ENCODE results near the gene SMG6.

- TF ChIP-seq CHD2 (IDR thresholded peaks at IDR 0.05; ENCODE audit: low read length, partially characterized antibody) (no peak), NFIC (IDR thresholded peaks at IDR 0.05; ENCODE audit: borderline replicate concordance) (no peak), MXI1 (IDR thresholded peaks at IDR 0.05; ENCODE audit: low read depth, low read length) (no peak), ELF1 (IDR thresholded peaks at IDR 0.05) (no peak), POLR2AphosphoS5 (IDR thresholded peaks at IDR 0.05; ENCODE audit: low read depth, low read length) (no peak), RCOR1 (IDR thresholded peaks at IDR 0.05; ENCODE audit: low read length) (no peak), RAD21 (IDR thresholded peaks at IDR 0.05; ENCODE audit: low read length) (no peak), SIN3A (IDR thresholded peaks at IDR 0.05; ENCODE audit: borderline replicate concordance, low read depth, low read length) (no peak), EP300 (IDR thresholded peaks at IDR 0.05; ENCODE audit: borderline replicate concordance in 1 of 2, low read depth in 1 of 2, low read length in 1 of 2) (no peak), YY1 (IDR thresholded peaks at IDR 0.05; ENCODE audit: low read depth) (no peak), TAF1 (IDR thresholded peaks at IDR 0.05; ENCODE audit: borderline replicate concordance, low read depth, low read length) (no peak)
- TF ChIP-seq, protein P1, sequence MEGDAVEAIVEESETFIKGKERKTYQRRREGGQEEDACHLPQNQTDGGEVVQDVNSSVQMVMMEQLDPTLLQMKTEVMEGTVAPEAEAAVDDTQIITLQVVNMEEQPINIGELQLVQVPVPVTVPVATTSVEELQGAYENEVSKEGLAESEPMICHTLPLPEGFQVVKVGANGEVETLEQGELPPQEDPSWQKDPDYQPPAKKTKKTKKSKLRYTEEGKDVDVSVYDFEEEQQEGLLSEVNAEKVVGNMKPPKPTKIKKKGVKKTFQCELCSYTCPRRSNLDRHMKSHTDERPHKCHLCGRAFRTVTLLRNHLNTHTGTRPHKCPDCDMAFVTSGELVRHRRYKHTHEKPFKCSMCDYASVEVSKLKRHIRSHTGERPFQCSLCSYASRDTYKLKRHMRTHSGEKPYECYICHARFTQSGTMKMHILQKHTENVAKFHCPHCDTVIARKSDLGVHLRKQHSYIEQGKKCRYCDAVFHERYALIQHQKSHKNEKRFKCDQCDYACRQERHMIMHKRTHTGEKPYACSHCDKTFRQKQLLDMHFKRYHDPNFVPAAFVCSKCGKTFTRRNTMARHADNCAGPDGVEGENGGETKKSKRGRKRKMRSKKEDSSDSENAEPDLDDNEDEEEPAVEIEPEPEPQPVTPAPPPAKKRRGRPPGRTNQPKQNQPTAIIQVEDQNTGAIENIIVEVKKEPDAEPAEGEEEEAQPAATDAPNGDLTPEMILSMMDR (IDR thresholded peaks at IDR 0.05) = no peak
- TF ChIP-seq, protein P2, sequence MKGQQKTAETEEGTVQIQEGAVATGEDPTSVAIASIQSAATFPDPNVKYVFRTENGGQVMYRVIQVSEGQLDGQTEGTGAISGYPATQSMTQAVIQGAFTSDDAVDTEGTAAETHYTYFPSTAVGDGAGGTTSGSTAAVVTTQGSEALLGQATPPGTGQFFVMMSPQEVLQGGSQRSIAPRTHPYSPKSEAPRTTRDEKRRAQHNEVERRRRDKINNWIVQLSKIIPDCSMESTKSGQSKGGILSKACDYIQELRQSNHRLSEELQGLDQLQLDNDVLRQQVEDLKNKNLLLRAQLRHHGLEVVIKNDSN (IDR thresholded peaks at IDR 0.05; ENCODE audit: borderline replicate concordance, low read depth) = no peak
- TF ChIP-seq, protein P3, sequence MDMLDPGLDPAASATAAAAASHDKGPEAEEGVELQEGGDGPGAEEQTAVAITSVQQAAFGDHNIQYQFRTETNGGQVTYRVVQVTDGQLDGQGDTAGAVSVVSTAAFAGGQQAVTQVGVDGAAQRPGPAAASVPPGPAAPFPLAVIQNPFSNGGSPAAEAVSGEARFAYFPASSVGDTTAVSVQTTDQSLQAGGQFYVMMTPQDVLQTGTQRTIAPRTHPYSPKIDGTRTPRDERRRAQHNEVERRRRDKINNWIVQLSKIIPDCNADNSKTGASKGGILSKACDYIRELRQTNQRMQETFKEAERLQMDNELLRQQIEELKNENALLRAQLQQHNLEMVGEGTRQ (IDR thresholded peaks at IDR 0.05; ENCODE audit: borderline replicate concordance, low read depth, low read length) = no peak
These were observed 282.9 kb downstream of the SMG6 start for GRCh38 chr17:2020721-2021120.
